HG03457 (cell line): ENCODE measurements around the gene LAIR1.
"Not testable (repeated sequence)": the region's sequence is repeated elsewhere in the genome, so short reads cannot be mapped to it uniquely, and the experiment has no call there.

ENCODE experiments used
- ATAC-seq: cut with Tn5 transposase; IDR thresholded peaks from one replicate; pipeline ENCODE4 v1.9.1; 2021; ENCODE audit warnings: moderate number of reproducible peaks; ENCODE audit not compliant: unreplicated experiment

Gene LAIR1

GRCh38 chr19:54364775-54365257 is at the start of gene LAIR1:
LAIR1 (minus strand) TSS chr19:54364931; CDS start chr19:54364804, 127 bp downstream.
- no peak for ATAC-seq

DNA sequence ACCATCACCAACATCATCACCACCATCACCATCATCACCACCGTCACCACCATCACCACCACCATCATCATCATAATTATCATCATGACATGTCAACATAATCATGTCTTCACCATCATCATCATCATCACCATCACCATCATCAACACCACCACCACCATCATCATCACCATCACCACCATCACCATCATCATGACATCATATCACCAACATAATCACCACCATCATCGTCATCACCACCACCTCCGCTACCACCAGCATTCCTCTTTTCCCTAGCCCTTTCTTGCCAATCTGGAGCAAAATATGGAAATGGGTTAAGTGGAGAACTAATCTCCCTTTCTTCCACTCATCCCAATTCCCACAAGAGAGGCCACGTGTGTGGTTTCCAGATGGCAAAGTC is 49.4 kb upstream of the LAIR1 start:
- no peak for ATAC-seq

DNA sequence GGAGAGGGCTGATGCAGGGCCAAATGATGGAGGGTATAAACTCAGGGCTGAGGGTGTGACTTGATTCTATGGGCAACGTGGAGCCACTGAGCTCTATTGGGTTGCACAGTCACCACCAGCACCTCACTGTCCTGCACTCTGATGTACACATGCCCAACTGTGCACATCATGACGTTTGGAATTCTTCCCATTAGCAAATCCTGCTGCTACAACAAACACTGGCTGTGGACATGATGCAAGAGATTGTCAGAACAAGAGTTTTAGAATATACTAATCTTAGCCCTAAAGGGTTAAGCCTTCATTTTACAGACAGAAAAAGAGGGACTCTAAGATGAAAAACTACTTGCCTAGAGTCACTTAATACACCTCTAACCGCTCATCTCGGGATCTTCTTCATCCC is 48.1 kb upstream of the LAIR1 start:
- ATAC-seq, result no peak

DNA sequence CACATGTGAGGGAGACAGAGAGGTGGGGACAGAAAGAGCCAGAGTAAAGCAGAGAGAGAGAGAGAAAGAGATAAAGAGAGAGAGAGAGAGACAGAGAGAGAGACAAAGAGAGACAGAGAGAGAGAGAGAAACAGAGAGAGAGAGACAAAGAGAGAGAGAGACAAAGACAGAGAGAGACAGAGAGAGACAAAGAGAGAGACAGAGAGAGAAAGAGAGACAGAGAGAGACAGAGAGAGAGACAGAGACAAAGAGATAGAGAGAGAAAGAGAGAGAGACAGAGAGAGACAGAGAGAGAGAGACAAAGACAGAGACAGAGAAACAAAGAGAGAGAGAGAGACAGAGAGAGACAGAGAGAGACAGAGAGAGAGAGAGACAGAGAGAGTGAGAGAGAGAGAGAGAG is 46.3 kb upstream of the LAIR1 start:
- ATAC-seq, result no peak

- ATAC-seq, result no peak
These were observed 43.8 kb upstream of the LAIR1 start for GRCh38 chr19:54408456-54409026.

DNA sequence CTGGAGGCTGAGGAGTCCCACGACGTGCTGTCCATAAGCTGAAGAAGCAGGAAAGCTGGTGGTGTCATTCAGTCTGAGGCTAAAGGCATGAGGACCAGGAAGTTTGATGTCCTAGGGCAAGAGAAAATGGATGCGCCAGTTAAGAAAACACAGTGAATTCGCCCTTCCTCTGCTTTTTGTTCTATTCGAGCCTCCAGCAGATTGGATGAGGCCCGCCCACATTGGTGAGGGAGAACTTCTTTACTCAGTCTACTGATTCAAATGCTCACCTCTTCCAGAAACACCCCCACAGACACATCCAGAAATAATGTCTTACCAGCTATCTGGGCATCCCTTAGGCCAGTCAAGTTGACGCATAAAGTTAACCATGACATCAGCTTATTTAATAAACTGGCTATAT is 43.0 kb upstream of the LAIR1 start:
- ATAC-seq, result no peak

DNA sequence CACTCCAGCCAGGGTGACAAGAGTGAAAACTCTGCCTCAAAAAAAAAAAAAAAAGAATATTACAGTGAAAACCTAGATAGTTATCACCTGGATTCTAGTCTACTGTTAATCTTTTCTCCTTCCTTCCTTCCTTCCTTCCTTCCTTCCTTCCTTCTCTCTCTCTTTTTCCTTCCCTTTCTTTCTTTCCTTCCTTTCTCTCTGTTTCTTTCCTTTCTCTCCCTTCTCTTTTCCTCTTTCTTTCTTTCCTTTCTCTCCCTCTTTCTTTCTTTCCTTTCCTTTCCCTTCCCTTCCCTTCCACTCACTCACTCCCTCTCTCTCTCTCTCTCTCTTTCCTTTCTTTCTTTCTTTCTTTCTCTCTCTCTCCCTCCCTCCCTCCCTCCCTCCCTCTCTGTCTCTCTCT is 40.9 kb upstream of the LAIR1 start:
- no peak for ATAC-seq

GRCh38 chr19:54403054-54403453 is 38.3 kb upstream of the LAIR1 start:
- ATAC-seq, result no peak

DNA sequence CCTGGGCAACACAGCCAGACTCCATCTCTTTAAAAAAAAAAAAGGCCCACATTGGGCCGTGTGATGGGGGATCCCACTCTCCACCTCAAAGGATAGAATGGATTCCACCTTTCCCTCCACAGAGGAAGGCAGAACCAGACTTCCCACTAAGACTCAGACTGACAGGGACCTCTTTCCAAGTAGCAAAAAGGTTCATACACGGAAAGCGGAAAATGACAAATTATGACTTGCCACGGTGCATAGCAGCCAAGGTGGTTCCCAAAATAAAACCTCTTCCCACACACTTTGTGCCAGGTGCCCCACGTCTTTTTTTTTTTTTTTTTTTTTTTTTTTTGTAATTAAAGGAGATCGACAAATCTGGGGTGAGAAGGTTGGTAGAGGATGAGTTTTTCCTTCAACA is 36.2 kb upstream of the LAIR1 start:
- ATAC-seq, result no peak

GRCh38 chr19:54399189-54399588 is 34.5 kb upstream of the LAIR1 start:
- ATAC-seq, result no peak

DNA sequence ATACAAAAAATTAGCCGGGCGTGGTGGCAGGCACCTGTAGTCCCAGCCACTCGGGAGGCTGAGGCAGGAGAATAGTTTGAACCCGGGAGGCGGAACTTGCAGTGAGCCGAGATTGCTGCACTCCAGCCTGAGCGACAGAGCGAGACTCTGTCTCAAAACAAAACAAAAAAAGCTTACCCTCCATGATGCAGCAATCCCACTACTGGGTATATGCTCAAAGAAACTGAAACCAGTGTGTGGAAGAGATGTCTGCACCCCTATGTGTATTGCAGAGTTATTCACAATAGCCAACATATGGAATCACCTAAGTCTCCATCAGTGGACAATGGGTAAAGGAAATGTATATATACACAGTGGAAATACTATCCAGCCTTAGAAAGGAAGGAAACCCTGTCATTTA is 31.0 kb upstream of the LAIR1 start:
- ATAC-seq, result no peak

- ATAC-seq, result no peak
These were observed 28.6 kb upstream of the LAIR1 start for GRCh38 chr19:54393381-54393780.

DNA sequence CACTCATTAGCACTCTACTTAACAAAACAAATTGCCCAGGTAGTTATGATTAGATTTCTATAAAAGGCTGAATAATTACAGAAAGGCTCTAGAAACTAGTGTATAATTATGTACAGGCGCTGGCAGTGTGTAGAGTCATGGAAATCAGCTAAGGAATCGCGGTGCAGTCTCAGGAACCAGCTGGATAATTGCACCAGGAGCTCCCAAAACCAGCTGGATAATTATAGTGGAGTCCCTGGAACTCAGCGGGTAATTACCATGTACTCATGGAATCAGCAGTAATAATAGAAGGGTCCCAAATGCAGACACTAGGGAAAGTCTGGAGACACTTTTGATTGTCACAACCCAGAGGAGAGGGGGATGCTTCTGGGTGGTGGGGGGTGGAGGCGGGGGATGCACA is 27.4 kb upstream of the LAIR1 start:
- ATAC-seq, result no peak

DNA sequence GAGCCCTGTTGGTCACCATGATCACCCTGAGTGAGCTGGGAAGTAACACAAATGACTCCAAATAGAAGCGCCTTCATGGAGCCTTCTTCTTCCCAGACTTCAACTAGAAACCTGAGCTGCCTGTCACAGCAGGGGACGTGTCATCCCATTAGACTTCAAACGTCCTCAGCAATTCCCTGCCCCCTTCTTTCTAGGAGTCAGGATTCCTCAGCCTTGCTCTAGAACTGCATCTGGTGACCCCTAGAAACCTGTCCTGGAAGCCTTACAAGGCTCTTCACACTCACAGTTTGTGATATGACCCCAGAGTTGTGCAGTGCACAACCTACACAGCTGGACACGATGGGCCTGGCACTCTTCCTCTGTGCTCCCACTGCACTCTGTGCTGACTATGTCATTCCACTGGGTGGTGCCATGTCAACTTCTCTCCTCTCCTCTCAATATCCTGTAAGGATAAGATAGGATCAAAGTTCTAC is 26.9 kb upstream of the LAIR1 start:
- no peak for ATAC-seq

GRCh38 chr19:54390942-54391577 is 26.3 kb upstream of the LAIR1 start:
- no peak for ATAC-seq

DNA sequence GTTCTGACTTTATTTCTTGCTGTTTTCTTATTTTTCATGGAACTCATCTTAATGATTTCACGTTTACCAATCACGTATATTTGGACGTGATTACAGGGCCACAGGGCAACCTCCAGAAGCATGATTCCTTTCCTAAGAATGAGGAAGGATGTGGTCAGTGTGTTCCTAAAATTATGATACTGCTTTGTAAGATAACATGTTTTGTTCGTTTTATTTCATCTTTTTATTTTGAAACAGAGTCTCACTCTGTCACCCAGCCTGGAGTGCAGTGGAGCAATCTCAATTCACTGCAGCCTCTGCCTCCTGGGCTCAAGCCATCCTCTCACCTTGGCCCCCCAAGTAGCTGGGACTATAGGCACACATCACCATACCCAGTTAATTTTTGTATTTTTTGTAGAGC is 24.8 kb upstream of the LAIR1 start:
- no peak for ATAC-seq

DNA sequence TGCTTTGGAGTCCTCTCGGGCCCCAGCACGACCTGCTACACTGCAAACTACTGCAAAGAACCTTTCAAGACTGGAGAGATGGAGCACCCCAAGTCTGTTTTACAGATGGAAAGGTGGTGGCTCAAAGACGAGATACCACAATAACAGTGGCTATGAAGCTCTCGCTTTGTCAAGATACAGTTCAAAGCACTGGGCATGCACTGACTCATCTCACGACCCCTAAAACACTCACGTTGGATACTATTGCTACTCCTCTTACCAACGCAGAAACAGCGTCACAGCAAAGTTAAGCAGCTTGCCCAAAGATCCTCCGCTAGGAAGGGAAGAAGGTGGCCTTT is 24.0 kb upstream of the LAIR1 start:
- no peak for ATAC-seq

GRCh38 chr19:54387991-54388801 is 23.5 kb upstream of the LAIR1 start:
- ATAC-seq, result no peak

DNA sequence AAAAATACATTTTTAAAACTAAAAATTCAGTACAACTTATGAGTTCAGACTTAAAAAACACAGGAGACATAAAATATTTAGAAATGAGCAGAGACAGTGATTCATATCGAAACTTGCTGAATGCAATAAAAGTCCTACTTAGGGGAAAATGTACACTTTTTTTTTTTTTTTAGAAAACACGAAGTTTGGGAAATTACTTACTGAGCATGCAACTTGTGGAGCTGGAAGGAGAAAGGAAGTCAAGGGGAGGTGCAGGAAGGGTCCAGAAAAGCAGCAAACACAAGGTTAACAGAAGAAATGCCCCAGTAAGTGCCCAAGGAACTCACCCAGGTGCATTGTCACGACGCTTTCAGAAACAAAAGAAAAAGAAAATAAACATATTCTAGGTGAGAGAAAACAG is 18.6 kb upstream of the LAIR1 start:
- no peak for ATAC-seq

- not testable (repeated sequence) for ATAC-seq
These were observed 17.3 kb upstream of the LAIR1 start for GRCh38 chr19:54382041-54382440.

DNA sequence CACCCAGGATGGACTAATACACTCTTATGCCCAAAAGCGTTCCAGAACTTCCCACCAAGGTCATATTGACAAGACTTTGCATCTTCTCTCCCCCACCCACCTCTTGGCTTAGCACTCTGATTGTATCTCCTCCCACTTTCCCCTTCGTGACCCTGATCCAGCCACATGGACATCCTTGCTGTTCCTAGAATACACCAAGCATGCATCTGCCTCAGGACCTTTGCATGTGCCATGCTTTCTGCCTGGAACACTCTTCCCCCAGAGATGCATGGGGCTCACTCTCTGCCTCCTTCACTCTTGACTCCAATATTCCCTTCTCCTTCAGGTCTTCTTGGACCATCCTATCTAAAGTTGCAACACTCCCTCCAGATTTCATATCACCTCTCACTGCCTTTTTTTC is 16.2 kb upstream of the LAIR1 start:
- no peak for ATAC-seq

DNA sequence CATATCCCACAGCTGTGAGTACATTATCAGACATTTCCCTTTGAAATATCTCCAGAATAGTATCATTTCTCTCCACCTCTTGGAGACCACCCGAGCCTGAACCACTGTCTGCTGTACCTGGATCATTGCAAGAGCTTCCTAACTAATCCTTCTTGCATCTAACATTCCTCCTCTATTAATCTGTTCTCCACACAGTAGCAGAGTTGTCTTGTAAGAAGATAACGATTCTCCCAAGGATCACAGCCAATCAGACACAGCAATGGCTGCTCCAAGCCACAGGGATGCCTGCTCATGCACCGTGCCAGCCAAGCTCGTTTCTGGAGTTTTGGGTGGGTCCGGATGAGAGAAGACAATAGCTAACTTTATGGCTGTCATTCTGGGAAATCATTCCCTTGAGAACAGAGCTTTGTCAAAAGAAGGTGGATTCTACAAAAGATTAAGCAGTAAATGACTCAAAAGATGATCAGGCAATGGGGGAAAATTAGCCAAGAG is 14.5 kb upstream of the LAIR1 start:
- ATAC-seq, result no peak
